G401.6 (cell line): ENCODE results near the gene FAM170B.

Experiments used
- FAIRE-seq: peaks from 2 replicates; lab custom pipeline; 2012; peaks lifted over from hg19 to GRCh38; lab: Jason Lieb, UNC

FAM170B gene

DNA sequence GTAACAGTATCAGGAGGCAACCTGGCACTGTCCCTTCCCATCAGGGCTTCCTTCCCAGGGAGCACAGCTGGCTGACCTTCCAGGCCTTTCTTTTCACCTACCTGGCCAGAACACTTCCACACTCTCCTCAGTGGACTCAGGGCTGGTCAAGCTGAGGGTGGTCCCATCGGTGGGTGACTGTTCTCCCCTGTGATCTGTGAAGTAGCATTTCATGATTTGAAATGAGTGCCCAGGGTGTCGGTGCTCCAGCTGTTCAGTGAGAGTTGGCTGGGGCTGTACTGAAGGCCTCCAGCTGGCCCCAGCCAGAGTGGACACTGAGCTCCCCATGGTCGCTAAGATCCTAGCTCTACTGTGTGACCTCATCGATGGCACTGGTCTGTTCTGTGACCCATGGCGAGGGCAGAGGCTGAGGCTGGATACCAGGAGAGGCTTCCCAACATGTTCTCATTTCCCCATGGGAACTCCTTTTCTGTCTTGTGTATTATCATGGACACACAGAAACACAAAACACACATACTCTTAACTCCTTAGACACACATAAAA, at the start of gene FAM170B:
TSS of gene FAM170B (minus strand) at position 316 of the 543 bp plus-strand sequence. CDS start at position 213, 103 bp downstream.
- FAIRE-seq, result no peak

DNA sequence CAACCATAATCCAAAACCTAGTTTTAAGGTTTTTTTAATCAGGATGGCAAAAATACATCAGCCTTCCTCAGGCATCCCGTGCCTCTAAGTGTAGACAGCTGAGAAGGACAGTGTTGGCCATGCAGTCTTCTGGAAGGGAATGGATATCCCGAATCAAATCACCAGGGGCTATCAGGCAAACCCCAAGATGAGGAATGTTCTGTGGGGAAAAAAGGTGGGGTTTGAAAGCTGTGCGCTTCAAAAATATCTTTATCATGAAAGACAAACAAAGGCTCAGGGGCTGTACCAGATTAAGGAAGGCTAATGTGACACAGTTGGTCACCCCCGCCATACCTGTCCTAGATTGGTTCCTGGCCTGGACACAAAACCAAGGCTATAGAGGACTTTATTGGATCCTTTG, 49.0 kb upstream of the FAM170B start:
- no peak for FAIRE-seq

DNA sequence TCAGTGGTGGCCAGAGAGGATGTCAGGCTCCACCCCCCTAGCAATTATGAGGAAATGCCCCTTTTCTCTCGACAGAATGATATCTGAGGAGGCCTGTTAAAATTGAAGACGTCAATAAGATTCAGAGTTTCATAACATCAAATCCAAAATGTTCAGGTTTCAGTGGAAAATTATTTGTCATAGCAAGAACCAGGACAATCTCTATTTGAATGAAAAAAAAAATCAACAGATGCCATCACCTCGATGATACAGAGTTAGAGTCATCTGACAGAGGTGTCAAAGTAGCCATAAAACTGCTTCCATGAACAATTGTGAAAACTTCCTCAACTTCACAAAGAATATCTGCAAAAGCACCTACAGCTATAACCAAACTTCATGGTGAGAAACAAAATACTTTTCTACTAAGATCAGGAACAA, 46.6 kb upstream of the FAM170B start:
- no peak for FAIRE-seq

DNA sequence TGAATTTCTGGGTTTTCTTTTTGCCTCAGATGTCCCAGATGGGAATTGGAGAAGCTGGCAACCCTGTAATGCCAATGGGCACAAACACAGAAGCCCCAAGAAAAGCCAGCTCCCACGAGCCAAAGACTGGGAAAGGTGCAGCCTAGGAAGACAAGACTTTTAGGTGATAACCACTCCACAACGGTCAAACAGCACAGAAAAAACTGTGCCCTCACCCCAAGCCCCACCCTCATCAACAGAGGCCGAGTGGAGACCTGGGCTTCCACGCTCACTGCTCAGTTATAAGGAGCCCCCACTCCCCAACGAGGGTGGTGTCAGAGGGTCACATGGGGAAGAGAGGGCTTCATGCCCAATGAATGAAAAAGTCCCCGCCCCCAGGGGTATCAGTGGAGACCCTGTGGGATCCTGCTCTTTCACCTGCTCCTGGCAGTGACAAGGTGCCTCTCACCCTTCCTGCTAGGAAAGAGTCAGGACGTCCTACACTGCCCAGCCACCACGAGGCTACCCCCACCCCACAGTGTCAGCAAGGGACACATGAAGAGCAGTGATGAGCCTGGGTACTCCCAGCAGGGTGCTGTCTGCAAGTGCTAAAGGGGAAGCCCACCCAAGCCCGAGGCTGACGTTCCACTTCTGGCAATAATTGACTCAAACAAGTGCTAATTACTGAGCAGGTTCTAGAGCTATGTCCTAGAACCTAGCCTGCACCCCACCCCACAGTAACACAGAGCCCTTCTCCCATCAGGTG, 46.0 kb upstream of the FAM170B start:
- FAIRE-seq, result no peak

DNA sequence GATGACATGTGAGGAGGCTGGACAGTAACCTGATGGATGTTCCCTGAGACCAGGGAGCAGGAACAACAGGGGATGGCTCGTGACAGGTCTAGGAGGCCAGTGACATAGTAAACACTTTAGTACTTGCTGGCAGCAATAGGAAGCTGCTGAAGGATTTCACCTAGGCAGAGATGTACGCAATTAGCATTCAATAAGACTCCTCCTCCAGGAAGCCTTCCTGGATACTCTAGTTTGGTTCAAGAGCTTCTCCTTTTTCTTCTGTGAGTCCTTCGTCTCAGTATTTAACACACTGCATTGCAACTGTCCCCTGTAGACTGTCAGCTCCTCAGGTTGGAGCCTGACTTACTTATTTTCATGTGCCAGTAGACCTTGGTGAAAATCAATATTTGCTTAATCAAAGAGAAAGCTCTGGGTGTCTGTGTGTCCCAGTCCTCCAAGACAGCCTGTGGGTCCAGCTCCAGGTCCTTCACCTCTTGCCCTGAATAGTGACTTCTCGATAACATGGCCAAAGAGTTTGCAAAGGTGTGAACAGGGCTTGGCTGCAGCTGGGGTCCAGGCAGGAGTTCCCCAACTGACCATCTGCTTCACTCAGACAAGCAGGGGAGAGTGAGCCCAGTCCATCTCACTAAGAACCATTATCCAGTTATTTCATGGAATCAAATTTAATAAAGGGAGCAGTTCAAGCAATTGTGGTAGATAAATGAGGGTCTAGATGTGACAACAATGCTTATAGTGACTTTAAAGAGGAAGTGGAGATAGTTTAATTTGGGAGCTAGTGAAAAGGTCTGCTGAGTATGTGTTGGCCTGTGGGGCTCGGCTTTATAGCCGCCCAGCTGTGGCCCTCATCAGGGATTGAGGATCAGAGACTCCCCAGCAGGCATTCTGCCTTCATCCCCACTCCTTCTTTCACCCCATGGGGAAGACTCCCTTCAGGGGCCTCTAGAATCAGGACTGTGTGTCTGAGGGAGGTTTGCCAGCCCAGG, 45.0 kb upstream of the FAM170B start:
- no peak for FAIRE-seq

DNA sequence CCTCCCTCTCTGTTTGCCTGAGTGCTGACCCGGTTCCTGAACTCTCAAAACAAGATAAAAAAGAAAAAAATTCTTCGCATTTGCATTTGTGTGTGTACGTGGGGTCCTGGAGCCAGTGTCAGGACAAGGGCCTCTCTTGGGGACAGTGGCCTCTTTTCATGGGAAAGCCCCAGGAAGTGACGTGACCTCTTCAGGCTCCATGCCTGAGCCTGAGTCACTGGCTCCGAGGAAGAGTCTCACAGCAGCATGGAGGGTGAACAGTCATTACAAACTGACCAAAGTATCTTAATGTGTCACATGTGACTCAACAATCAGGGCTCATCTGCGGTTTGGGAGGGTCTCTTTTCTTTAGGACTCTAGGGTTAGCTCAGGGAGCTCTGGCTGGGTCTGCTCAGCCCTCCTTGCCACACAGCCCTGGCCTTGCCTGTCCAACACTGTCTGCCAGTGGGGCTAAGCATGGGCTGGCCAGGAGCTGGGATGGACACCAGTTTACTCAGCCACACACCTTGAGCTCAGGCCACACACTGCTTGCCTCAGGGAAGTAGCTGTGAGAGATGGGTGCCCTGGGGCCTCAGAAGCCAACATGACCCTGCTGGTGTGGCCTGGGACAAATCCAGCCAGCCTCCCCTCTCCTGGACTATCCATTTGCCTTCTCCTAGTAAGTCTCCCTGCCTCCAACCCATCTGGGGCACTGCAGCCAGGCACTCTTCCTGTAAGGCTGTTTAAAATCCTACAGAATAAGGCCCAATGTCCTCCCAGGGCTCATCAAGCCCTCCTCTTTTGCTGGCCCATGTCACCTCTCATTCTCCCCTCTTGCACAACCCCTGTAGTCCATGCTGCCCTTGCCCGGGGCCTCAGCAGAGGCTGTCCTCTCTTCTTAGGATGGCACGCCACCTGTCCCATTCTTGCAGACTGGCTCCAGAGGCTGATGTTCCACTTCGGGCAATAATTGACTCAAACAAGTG, 43.9 kb upstream of the FAM170B start:
- no peak for FAIRE-seq

DNA sequence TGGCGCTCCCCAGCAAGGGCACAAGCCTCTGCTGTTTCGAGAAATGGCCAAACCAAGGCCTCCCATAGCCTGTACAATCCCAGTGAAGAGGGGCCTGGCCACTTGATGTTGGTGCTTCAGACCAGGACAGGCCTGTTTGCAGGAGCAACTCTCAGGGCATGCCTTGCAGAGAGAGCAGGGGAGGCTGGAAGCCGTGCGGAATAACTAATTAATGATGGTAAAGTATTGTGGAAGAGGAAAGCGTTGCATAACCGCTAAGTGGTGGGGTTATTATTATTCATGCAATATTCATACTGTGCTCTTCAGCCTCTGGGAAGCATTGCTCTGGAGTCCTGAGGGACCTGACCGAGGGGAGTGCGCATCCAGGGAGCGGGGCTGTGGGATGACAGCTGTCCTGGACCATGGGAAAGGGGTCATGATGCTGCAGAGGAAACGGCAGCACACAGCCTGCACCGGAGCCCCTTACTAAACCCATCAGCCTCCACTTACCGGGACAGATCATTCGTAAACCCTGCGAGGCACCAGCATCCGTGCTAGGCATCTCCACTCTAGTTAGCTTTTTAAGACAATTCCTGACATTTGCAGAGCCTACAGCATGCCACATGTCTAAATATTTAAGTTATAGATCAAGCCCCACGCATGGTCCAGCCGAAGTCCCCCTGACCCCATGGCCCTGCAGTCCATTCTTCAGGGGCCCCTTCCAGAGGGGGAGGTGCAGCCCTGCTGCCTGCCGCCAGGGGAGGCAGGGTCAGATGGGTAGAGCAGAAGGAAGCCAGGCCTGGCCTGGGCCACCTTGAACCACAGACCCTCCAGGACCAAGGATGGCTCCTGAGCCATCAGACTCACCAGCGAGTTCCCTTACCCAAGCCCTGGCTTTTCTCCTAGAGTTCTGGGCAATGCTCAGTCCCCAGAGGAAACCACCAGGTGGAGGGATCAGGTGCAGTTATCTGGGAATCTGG, 42.8 kb upstream of the FAM170B start:
- FAIRE-seq, result no peak

DNA sequence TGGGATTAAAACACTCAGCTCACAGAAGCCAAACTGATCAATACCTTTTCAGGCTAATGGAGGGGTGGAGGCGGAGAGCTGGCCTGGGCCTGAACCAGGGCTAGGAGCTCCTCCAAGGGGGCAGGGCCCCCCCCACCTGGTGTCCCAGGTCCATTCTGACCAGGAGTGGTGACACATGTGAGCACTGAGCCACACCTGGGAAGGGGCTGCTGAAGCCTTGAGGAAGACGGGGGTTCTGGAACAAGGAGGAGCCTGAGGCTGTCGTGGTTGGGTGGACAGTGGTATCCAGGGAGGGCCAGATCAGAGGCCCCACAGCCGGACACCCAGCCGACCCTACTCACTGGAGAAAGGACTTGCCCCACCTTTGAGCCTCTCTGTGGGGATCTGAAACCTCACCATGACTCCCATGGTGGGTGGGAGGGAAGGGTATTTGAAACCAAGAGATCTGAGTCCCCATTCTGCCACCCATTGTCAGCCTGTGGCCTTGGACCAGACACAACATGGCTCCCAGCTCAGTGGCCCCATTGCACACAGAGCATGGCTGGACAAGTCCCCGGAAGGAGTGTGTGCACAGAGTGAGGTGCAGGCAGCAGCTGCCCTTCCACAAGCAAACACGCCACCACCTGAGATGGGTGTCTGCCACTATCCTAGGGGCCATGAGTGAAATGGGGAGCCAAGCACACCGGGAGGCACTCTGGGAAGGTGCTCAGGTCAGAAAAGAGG, 41.9 kb upstream of the FAM170B start:
- FAIRE-seq, result no peak

DNA sequence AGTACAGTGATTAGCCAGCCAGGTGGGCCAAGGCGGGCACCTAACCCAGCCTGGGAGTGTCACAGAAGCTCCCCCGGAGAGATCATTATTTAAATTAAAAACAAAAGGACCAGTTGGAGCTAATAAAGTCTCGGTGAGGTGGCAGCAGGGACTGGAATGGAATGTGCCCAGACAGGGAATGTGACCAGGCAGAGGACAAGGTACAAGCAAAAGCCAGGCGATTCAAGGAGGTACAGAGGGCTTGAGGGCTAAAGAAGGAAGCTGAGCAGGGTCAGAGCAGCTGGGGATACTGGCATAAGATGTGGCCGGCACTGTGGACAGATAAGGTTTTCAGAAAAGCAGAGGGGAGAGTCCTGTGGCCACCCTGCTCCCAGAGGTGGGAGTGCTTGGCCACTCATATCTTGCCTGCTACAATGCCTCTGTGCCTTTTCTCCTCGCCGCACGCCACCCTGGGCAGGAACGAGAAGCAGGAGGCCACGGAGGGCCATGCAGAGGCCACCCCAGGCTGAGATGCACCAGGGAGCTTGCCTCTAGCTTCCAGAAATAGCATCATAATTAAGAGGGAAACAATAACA, 41.2 kb upstream of the FAM170B start:
- FAIRE-seq, result no peak

DNA sequence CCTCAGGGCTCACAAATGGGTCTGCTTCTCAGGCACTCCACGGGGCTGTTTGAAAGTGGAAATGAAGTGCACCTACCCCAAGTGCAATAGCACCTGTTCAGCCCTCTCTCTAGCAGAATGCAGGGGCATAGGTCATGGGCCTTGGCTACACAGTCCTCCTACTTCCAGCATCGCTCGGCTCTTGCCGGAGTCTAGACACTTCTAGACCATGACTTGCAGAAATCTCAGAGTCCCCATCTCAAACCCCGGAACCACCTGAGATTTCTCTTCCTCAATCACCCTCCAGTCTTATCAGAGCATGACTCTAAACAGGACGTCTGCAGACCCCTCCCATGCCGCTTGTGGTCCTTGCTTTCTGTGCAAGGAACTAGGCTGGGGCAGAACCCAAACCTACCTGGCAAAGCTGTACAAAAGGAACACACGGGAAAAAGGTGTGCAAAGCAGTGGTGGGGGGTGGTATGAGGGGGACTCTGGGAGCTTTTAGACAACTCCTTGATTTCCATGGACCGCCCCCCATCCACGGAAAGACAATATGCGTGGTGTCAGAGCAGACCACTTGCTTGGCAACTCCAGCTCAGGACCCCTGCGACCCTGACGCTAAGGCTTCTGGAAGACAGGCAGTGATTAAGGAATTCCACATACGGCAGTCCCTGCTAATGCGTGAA, 40.6 kb upstream of the FAM170B start:
- no peak for FAIRE-seq

DNA sequence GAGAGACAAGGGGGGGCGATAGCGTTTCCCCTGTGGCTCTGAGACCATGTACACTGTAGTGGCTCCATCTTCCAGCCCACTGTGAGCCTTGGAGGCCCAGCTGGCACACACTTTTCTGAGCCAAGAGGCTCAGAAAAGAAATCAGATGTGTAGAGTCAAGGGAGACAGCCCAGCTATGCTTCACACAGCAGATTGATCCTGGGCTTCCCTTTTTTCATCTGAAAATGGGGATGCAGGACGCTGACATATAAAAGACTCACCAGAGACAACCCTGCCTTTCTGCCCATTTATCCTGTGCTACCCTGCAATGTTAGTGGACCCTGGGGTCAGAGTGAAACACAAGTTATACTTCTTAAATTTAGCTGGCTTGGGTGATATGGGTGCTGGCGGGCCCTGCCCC, 40.0 kb upstream of the FAM170B start:
- no peak for FAIRE-seq

DNA sequence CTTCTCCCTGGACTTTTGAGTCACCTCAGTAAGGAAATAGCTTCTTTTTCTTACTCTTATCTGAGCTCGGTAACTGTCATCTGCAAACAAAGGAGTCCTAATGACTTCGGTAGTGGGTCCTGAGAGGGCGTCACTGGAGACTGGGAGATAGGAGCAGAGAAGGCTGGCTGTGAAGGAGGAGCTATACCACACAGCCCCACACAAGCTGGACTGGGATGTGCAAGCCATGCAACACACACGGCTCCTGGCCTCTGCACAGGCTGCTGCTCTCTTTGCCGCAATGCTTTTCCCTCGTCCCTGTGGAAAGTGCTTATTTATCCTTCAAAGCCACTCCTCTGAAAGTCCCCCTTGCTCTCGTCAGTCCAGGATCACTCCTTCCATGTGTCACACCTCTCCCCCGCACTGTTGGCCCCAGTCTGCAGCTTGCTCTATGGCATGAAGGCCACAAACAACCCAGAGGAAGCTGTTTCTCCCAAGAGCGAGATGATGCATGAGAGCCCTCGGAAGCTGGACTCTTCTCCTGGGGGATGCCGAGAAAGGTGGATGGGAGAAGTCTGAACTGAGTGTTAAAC, 39.5 kb upstream of the FAM170B start:
- FAIRE-seq, result no peak

DNA sequence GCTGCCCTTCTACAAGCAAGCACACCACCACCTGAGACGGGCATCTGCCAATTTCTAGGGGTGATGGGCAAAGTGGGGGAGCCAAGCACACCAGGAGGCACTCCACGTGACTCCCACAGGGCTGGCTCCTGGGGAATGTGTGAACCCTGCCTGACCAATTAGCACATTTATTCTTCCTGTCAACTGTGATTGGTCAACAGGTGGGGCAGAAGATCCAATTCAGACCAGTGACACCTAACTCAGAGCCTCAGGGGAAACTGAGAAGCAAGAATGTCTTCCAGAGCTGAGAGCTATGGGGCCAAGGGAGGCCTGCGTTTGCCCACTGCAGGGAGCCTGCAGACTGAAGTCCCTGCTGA, 38.9 kb upstream of the FAM170B start:
- FAIRE-seq, result no peak

DNA sequence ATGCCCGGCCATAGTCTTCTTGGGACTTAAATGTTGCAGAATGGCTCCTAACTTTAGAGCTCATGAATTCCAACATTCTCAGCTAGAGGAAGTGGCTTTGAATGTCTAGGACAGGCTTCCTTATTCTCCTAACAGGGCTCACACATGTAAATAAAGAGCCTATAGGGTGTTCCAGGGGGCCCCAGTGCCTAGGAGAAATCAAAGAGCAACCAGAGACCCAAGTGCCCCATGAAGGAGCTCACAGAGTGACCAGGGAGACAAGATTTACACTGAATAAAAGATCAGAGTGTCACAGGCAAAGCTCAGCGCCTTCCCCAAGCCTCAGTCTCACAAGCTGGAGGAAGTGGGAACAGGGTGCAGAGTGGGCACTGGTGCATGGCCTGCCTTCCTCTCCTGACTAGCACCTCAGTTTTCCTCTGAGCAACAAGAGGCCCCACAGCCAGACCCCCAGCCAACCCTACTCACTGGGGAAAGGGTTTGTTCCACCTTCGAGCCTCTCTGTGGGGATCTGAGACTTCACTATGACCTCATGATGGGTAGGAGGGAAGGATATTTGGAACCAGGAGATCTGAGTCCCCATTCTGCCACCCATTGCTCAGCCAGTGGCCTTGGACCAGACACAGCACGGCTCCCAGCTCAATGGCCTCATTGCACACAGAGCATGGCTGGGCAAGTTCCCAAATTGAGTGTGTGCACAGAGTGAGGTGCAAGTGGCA, 38.4 kb upstream of the FAM170B start:
- no peak for FAIRE-seq

DNA sequence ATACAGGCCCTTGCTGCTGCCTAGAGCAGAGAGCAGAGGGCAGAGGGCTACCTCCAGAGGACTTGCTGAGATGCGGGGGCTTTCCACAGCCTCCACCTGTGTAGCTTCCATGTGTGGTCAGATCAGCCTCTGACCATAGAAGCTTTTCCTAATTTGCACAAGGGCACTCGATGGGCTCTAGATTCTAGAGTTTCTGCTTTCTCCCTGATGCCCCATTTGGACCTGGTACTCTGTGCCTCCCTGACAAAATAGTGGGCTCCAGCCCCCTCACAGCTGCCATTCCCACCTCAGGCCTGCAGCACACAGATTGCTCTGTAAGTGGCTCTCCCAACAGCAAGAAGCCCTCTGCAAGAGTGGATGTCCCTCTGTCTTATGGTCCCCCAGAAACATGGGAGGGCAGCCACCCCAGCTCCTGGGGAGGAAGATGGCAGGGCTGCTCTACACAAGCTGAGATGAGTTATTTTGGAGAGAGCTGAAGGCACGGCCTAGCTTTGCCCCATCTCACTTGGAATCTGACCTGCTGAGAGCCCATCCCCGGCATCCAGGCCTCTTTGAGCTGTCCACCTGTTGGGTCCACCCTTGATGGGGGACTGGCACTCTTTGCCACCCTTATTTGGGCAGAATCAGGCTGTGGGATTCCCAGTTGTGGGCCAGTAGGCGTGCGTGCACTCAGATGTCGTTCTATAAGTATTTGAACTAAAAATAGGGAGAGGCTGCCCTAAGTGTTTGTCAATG, 37.7 kb upstream of the FAM170B start:
- no peak for FAIRE-seq

DNA sequence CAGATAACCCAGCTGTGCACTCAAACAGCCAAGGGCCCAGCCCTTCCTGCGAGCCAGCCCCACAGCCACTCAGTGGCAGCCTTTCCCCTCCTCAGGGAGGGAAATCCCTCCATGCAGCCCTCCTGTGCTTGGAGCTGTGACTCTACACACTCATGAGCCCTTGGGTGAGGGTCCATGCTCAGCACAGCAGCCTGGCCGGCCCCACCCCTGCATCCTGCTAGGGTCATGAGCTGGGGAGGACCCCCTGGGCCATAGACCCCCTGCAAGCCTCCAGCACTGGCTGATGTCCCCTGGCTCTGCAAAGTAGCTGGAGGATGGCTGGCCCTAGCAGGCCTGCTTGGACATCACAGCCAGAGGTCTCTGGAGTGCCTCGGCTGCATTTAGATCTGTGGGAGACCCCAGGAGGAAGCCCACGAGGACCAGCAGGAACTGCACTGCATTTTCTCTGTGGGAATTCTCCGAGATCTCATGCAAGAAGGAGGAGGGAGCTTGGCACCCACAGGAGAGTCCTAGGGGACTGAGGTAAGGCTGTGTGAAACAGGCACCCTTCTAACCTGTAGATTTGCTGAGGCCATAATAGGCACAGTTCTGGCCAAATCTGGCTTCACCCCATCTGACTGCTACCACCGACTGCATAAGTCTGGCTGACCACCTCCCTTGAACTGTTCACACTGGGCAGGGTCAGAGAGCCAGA, 37.0 kb upstream of the FAM170B start:
- FAIRE-seq, result no peak

DNA sequence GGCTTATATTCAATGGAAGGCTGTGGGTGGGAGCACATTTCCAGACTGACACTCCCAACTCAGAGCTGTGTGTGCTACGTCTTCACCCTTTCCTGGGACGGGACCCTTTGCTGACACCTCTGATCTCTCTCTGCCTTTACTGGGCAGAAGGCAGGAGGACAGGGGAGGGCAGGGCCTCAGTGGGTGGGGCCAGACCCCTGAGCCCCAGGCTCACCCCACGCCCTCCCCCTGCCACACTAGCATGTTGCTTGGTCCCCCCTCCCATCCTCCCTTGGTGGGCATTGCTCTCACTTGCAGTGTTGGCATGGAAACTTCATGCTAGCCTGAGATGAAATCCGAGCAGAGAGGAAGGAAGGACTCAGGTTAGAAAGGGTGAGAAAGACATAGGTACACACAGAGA, 36.0 kb upstream of the FAM170B start:
- FAIRE-seq, result no peak
